ENCODE measurements around the gene ARHGAP26.

ARHGAP26 gene

DNA sequence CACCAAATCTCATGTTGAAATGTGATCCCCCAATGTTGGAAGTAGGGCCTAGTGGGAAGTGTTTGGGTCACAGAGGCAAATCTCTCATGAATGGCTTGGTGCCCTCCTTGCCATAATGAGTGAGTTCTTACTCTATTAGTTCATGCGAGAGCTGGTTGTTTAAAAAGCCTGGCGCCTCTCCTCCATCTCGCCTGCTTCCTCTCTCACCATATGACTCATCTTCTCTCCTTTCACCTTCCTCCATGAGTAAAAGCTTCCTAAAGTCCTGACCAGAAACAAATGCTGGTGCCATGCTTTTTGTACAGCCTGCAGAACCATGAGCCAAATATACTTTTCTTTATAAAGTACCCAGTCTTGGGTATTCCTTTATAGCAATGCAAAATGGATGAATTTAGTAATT is 20.9 kb upstream of the ARHGAP26 start:
- DNase-seq: no peak

DNA sequence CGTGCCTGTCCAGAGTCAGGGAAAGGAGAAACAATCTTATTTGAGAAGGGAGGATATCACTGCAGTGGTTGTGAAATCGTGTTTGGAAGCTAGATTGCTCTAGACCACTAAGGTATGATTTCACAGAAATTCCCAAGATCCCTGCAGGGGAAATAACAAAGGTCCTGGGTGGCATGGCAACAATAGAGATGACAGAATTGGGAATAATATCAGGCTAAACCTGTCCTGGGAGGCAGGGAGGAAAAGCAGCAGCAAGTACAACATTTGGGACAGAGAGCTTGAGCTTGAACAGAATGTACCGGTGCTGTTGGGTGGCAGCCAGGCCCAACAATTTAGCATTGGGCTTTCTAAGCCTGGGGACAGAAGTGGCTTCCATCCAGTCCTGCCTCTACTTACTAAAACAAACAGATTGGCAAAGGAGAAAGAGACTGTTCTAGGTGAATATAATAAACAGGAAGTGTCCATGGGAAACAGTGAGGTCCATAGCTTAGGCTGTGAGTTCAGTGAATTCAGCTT is 17.0 kb upstream of the ARHGAP26 start:
- no peak for DNase-seq

DNA sequence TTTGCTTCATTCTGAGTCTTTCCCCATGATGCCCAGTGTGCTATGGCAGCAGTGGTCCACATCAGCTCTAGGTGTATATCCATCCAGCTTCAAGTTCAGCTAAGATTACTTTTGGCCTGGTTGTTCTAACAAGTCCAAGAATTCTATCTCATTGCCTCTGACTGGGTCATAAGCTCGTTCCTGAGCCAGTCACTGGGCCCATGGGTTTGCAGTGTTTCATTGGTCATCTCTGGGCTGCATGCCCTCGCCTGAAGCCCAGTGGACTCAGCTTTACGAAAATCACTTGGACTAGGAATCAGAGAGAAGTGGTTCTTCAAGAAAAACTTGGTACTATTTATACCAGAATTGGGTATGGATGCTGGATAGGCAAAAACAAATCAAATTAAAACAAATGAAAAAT is 16.1 kb upstream of the ARHGAP26 start:
- no peak for DNase-seq

DNA sequence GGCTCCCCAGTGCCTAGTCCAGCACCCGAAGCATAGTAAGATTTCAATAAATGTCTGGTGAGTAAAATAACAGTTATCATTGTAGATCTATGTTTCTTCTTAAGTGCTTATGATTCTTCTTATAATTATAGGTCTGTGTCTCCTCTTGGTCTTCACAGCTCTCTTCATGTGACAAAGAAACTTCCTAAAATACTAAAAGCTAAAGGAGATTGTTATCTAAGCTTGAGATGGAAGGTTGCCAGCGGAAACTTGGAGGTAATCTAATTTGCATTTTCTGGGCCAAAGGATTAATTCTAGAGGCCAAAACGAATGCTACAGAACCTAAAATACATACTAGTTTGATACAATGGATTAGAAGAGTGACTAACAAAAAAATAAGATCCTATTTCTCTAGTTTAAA is 13.6 kb upstream of the ARHGAP26 start:
- no peak for DNase-seq

DNA sequence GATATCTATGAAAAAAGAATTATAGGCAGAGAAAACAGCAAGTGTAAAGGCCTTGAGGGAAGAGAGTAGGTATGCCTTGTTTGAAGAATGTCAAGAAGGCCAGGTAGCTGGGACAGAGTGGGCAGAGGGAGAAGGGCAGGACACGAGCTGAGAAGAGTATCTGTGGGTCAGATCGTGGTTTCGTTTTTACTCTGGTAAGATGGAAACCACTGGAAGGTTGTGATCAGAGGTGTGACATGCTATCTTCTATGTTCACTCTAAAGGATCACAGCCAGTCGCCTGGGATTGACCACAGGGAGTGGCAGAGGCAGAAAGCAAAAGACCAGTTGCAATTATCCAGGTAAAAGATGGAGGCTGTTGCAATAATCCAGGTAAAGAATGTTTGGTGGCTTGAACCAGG is 12.6 kb upstream of the ARHGAP26 start:
- no peak for DNase-seq

DNA sequence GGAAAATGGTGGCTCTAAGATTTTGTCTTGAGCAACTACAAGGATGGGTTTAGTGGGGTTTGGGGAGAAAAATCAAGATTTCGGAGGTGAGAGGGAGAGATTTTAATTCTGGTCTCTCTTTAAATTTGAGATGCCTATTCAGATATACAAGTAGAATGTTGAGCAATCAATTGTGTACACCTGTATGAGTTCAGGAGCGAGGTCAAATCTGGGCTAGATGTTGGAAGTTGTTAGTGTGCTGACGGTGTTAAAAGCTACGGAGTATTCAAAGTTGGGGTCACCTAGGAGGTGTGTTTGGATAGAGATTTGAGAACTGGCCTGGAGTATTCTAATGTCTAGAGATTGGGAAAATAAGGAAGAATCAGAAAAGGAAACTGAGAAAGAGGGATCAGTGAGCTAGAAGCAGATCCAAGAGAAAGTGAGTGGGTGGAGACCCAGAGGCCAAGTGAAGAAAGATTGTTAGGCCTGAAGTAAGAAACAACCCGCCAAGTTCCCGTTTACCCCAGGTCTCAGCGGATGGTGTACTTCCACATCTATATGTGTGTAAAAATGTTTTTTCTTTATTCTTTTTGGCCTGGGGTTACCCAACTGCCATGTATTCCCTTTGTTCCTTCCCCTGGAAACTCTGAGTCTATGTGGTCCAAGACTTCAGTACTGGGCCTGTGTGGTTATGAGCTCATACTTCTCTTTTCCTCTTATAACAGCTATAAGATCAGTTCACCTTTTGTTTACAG is 11.9 kb upstream of the ARHGAP26 start:
- no peak for DNase-seq

DNA sequence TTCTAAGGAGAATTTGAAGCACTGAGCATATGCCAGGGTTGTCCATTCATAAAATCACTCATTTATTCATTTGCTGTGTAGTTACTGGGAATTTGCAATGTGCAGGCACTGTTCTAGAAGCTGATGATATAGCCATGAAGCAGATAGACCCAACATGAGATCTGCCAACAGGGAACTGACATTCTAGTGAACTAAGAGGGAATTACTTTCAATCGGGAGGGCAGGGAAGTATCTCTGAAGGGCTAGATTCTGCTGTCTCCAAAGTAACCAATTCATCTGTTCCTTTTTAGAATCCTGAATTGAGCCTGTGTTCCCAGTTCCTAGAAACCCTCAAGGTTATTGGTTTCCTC is 11.4 kb upstream of the ARHGAP26 start:
- no peak for DNase-seq

DNA sequence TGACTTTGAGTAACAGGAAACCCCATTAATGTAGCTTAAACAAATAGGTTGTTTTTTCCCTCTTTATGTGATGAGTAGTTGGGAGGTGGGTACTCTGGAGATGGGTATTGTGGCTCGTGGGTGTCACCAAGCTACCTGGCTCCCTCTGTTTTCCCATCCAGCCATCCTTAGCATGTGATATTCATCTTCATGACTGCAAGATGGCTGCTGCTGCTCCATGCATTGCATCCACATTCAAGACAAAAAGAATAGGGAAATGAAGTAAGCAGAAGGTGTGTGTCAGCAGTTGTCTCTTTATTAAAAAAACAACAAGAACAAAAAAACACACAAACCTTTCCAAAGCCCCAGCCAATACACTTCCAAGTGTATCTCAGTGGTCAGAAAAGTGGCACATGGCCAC is 6.5 kb upstream of the ARHGAP26 start:
- DNase-seq: no peak

DNA sequence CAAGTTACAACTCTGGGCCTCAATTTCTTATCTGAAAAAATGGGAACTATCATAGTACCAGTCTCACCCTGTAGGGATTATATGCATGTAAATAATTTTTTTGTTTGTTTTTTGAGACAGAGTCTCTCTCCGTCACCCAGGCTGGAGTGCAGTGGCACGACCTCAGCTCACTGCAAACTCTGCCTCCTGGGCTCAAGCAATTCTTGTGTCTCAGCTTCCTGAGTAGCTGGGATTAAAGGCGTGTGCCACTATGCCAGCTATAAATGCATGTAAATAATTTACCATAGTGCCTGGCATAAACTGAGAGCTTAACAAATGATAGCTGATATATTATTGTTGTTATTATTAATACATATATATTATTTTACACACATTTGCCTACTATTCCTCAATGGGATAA is 3.0 kb upstream of the ARHGAP26 start:
- no peak for DNase-seq

DNA sequence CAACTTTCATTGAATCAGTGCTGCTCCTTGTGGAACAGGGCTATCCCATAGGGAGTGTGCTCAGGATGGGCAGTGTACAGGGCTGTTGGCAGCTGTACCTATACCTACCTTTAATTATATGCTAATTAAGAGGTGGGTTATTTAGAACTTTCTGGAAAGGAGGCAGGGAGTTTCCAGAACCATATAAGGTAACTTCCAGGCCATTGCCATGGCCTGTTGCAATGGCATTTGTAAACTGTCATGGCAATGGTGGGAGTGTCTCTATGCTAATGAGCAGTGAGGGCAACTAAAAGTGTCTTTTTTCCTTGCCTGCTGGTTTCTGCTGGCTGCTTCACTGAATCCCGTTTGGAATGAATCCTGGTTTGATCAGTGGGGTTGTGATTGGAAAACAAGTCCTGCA is 2.3 kb upstream of the ARHGAP26 start:
- no peak for DNase-seq

DNA sequence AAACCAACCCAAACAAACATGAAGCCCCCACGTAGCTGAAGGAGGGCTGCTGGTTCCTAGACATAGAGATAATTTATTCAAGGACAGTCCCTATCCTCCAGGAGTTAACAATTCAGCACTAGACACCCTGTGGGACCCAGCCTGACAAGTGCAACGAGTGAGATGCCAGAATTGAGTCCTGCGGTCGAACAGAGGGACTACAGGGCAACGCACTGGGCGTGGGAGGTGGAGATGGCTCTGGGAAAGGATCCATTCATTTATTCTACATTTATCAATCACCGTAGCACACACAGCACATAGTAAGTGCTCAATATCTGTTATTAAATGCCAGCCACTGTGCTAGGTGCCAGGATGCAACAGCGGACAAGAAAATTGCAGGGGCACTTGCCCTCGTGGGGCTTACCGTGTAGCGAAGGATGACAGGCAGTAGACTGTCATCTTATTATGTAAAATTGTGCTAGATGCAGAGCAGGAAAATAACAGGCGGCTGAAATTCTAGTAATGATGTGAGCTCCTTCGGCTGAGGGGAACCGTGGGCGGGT is 855 bp upstream of the ARHGAP26 start:
- no peak for DNase-seq

DNA sequence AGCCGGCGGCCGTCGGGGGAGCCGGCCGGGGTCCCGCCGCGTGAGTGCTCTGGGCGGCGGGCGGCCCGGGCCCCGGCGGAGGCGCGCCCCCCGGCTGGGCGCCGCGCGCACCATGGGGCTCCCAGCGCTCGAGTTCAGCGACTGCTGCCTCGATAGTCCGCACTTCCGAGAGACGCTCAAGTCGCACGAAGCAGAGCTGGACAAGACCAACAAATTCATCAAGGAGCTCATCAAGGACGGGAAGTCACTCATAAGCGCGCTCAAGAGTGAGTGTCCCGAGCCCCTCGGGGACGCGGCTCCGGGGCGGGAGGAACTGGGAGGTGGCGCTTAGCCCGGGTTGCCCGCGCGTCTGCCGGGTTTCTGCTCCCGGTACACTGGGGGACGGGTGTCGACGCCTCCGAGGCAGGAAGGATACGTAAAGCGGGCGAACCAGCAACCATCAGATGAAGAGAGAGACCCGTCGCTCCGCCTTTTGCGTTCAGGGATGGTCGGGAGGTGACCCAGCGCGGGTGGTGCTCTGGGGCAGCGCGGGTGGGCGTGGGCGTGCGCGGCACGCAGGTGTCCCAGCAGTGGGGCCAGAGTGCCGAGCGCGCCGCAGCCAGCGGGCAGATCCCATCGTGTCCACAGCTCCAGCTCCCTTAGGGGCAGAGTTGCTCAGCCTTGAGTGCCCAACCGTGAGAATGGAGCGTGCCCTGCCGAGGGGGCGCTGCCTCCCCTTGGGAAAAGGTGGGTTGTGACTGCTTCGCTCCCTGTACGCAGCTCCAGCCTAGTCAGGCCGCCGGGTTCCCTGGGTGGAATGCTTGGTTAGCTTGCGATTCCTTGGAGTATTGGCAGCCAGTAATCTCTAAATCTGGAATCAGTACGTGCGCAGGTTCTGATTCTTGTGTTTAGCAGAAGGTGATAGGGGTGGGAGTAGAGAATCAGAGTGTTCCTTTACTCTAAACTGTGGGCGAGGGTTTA is 753 bp downstream of the ARHGAP26 start:
- DNase-seq: no peak

DNA sequence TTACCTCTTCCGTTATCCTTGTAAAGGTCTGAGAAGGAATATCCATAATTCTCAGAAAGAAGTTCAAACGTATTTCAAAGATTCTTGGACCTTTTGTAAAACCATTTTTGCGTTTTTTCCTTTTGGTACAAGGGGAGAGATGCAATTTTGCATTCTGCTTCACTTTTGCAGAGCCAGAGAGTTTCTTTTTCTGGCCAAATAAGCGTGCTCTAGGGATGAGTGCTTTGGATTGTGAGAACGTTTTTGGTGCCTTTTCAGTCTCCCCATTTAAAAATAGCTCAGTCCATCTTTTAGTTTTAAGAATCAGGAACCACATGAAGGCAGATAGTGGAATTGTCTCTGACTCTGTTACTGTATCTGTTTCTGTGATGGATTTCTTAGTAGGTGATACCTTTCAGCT is 1.5 kb downstream of the ARHGAP26 start:
- no peak for DNase-seq

DNA sequence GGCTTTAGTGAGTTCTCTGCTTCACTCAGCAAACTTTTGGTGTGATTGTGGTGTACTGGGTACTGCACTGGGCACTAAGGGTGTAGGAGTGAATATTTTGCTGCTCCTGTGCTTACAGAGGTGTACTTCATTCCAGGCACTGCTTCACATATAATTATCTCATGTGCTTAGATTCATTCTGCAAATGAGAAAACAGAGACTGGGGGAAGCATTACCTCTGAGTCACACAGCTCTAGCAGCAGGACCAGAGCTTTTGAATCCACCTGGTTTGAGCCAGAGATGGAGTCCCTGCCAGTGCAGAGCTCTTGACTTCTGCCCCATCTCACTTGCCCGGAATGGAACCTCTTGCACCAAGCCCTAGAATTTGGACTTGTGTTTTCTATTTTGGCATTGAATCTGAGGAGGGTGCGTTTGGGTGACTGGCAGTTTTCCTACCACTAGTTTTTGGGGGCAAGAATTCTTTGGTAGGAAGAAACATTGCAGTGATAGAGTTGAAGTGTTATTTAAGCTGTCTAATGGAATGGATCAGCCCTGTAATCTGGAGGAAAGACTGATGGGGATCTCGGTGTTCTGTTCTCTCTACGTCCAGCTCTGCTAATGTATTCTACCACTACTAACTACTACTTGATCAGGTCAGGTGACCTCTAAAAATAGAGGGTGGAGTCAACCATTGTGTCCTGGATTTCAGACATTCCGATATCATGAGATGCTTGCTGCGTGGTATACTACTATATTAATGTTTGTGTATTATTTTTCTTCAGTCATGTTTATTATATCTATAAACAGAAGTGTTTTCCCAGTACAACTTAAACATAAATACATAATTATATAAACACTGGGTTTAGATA is 2.5 kb downstream of the ARHGAP26 start:
- DNase-seq: no peak

DNA sequence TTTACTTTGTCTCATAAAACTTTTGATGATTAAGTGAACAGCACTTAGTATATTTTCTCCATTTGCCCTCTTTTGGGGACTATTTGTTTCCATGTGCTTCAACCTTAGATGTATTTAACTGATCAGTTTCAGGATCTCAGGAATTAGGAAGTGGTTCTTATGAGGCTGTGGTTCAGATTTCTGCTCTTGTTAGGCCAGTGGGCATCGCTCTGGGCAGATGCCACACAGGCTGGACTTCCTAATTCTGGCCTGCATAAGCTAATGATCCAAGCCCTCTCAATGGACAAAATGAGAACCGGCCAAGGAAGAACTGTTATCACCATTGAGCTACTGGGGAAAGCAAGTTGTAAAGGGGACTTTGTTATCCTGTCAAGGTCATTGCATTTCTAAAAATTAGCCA is 6.9 kb downstream of the ARHGAP26 start:
- DNase-seq: no peak

DNA sequence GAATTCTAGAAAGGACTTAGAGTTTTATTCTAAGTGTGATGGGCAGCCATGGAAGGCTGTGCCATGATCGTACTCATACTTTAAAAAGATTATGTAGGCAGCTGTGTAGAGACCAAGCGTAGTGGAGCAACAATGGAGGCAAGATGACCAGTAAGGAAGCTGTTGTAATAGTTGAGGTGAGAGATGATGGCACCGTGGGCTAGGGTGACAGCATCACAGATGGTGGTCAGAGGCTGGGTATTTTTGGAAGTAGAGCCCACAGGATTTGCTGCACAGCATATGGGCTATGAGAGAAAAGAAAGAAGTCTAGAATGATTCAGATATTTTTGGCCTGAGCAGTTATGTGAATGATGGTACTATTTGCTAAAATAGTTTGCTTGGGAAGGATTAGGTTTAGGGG is 7.7 kb downstream of the ARHGAP26 start:
- DNase-seq: no peak

DNA sequence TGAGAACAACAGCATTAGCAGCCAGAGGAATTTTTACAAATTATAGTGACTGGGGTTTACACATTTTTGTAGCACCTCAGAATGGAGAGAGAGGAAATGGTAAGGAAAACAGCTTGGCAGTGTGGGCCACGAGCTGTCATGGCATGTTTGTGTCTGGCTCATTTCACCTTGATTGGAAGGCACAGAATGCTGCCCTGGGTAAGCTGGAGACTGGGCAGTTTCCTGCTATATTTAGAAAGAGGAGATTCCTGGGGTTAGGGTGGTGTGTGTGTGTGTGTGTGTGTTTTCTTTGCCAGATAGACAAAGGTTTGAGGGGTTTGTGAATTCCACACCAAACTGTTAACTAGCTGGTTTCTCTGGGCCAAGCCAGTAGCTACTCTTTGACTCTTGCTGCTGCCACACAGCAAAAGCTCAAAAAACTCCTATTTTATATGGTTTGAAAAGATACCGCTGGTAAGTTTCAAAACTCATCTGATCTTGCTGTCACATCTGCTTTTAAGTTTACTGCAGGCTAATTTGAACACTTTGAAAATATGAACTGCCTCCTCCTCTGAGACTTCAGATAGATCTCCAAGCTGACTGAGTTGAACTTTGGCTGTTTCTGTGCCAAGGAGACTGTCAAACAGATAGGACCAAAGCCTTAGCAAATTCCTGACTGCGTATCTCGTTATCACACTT is 9.1 kb downstream of the ARHGAP26 start:
- no peak for DNase-seq

DNA sequence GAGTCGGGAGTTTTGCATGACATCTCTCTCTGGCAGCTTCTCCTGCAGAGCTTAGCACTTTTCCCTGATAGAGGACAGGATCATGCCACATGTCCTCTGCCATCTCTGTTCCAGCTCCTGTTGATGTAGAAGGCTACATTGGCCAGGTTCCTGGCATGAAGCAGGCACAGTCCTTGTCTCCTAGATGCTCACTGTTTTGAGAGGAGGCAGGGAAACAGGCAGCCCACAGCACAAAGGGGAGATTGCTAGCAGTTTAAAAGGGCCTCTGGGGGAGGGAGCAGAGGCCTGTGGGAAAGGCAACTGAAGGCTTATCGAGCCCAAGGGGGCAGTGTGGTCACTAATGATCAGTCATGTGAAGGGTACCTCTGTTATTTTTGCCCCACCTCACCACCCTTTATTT is 10.7 kb downstream of the ARHGAP26 start:
- no peak for DNase-seq

DNA sequence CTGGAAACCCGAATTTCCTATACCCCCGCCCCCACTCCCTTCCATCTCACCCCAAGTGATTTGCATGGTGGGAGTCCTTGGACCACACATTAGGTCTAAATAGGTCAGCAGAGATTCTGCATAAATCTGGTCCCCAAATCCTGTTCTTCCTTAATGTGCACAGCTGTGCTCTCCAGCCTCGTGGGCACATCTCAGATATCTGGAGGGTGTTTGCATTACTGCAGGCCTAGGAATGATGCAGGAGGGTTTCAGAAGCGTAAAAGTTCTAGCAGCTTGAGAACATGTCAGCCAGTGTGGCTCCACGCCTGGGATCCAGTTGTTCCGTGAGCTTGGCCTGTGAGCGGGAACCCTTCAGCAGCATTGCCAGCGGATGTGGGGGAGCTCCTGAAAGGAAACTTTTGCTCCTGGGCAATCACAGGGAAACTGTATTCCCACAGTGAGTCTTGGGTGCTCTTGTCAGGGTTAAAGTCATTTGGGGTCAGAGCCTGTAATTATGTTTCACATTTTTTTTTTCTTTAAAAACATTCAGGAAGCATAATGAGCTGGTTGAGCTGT is 12.9 kb downstream of the ARHGAP26 start:
- no peak for DNase-seq

DNA sequence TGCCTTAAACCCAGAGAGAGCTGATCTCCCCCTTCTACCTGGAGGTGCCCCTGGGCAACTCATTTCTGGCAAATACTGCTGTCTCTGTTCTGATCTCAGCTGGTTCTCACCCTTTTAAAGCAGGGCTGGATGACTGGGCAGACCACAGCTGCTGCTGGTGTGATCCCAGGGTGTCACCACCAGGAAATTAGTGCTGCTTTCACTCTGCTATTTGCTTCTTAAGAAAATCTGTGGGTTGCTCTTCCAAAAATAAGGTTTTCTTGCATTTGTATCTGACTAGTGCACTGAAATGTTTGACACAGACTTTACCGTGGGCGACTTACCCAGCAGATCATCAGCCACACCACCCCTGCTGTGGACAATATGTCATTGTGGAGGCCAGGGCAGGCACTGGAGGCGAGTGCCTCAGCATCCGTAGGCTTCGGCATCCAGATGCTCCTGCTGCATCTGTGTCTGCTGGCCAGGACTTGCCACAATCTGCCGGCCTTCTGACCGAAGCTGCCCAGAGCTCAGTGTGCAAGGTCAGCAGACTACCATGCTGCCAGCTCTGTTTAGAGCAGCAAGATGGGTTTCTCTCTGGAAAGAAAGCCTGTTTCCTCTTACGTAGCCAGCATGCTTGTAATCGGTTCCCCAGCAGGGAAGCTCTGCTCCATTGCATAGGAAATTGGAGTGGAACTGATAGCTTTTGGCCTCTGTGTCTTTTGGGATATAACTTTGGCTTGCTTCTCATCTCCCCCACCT is 13.6 kb downstream of the ARHGAP26 start:
- DNase-seq: no peak

DNA sequence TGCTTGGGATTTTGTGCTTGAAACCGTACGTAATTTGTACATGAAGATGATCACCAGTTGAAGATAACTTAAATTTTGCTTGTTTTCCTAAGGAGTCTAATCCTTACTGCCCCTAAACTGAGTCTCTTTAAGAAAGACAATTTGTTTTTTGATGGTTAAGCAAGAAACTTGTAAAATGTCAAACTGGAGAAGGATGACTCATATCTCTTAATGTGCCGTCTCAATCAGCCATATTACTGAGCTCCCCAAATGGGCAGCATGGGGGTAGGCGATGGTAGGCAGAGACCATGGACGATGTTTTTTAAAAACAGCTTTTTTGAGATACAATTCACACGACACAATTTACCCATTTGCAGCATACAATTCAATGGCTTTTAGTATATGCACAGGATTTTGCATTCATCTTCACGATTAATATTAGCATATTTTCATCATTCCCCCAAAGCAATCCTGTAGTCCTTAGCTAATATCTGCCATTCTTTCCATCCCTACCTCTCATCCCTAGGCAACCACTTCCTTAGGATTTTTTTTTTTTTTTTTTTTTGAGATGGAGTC is 14.3 kb downstream of the ARHGAP26 start:
- DNase-seq: no peak

Measured in NCI-H1048 (cell line).